Dedifferentiated amniotic fluid mesenchymal stem cell (primary cell): ENCODE results near the gene USP17L18.
"Not testable (repeated sequence)": the region's sequence is repeated elsewhere in the genome, so short reads cannot be mapped to it uniquely, and the experiment has no call there.

Source experiments
- DNase-seq: peaks from one replicate; pipeline ENCODE4 v3.0.0-alpha.2; 2016; ENCODE audit errors: extremely low spot score

Gene USP17L18, protein sequence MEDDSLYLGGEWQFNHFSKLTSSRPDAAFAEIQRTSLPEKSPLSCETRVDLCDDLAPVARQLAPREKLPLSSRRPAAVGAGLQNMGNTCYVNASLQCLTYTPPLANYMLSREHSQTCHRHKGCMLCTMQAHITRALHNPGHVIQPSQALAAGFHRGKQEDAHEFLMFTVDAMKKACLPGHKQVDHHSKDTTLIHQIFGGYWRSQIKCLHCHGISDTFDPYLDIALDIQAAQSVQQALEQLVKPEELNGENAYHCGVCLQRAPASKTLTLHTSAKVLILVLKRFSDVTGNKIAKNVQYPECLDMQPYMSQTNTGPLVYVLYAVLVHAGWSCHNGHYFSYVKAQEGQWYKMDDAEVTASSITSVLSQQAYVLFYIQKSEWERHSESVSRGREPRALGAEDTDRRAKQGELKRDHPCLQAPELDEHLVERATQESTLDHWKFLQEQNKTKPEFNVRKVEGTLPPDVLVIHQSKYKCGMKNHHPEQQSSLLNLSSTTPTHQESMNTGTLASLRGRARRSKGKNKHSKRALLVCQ

DNA sequence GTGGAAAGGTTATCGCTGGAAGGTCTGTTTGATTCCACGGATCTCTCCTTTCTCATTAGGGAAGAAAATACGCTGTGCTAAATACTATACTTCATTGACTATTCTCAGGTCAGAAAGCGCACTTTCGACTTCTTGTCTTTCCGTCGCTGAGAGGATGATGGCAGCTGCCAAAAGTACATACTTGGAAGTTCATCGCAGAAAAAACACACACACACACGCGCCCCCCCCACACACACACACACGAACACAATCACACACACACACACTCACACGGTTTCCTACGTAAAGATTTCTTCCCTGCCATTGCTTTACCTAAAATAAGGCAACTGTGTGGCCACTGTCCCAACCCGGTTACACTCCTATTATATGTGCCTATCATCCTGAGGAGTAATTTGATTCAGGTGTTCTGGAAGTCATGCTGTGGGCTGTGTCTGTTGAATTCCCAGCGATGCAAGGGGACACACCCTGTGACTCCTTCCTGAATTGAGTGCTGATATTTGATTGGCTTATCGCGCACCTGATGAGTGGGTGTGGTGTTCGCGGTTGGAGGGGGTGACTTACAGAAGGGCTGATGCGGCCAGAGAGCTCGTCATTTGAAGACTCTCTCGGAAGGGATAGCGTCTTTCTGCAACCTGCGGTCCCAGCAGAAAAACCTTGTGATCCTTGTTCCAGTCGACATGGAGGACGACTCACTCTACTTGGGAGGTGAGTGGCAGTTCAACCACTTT is at the start of gene USP17L18:
USP17L18 (plus strand) TSS at position 678 of the 728 bp plus-strand sequence; CDS start at position 678, 0 bp downstream.
- peak; percentile 13 for DNase-seq

DNA sequence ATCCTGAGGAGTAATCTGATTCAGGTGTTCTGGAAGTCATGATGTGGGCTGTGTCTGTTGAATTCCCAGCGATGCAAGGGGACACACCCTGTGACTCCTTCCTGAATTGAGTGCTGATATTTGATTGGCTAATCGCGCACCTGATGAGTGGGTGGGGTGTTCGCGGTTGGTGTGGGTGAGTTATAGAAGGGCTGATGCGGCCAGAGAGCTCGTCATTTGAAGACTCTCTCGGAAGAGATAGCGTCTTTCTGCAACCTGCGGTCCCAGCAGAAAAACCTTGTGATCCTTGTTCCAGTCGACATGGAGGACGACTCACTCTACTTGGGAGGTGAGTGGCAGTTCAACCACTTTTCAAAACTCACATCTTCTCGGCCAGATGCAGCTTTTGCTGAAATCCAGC is 38.1 kb upstream of the USP17L18 start, which contains the start of gene USP17L10:
USP17L10 (plus strand) TSS at position 301 of the 400 bp plus-strand sequence; CDS start at position 301, 0 bp downstream.
- DNase-seq = not testable (repeated sequence)

DNA sequence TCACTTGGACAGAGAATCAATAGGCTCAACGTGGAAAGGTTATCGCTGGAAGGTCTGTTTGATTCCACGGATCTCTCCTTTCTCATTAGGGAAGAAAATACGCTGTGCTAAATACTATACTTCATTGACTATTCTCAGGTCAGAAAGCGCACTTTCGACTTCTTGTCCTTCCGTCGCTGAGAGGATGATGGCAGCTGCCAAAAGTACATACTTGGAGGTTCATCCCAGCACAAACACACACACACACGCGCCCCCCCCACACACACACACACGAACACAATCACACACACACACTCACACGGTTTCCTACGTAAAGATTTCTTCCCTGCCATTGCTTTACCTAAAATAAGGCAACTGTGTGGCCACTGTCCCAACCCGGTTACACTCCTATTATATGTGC is 33.7 kb upstream of the USP17L18 start:
- DNase-seq = not testable (repeated sequence)

DNA sequence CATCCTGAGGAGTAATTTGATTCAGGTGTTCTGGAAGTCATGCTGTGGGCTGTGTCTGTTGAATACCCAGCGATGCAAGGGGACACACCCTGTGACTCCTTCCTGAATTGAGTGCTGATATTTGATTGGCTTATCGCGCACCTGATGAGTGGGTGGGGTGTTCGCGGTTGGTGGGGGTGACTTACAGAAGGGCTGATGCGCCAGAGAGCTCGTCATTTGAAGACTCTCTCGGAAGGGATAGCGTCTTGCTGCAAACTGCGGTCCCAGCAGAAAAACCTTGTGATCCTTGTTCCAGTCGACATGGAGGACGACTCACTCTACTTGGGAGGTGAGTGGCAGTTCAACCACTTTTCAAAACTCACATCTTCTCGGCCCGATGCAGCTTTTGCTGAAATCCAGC is 33.3 kb upstream of the USP17L18 start, which contains the start of gene USP17L11:
USP17L11 (plus strand) TSS at position 301 of the 400 bp plus-strand sequence; CDS start at position 301, 0 bp downstream.
- not testable (repeated sequence) for DNase-seq

DNA sequence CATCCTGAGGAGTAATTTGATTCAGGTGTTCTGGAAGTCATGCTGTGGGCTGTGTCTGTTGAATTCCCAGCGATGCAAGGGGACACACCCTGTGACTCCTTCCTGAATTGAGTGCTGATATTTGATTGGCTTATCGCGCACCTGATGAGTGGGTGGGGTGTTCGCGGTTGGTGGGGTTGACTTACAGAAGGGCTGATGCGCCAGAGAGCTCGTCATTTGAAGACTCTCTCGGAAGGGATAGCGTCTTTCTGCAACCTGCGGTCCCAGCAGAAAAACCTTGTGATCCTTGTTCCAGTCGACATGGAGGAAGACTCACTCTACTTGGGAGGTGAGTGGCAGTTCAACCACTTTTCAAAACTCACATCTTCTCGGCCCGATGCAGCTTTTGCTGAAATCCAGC is 28.6 kb upstream of the USP17L18 start, which contains the start of gene USP17L12:
USP17L12 (plus strand) TSS at position 301 of the 400 bp plus-strand sequence; CDS start at position 301, 0 bp downstream.
- not testable (repeated sequence) for DNase-seq

DNA sequence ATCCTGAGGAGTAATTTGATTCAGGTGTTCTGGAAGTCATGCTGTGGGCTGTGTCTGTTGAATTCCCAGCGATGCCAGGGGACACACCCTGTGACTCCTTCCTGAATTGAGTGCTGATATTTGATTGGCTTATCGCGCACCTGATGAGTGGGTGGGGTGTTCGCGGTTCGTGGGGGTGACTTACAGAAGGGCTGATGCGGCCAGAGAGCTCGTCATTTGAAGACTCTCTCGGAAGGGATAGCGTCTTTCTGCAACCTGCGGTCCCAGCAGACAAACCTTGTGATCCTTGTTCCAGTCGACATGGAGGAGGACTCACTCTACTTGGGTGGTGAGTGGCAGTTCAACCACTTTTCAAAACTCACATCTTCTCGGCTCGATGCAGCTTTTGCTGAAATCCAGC is 23.8 kb upstream of the USP17L18 start, which contains the start of gene USP17L13:
USP17L13 (plus strand) TSS at position 301 of the 400 bp plus-strand sequence; CDS start at position 301, 0 bp downstream.
- not testable (repeated sequence) for DNase-seq

DNA sequence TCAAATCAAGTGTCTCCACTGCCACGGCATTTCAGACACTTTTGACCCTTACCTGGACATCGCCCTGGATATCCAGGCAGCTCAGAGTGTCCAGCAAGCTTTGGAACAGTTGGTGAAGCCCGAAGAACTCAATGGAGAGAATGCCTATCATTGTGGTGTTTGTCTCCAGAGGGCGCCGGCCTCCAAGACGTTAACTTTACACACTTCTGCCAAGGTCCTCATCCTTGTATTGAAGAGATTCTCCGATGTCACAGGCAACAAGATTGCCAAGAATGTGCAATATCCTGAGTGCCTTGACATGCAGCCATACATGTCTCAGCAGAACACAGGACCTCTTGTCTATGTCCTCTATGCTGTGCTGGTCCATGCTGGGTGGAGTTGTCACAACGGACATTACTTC is 18.2 kb upstream of the USP17L18 start:
- not testable (repeated sequence) for DNase-seq

DNA sequence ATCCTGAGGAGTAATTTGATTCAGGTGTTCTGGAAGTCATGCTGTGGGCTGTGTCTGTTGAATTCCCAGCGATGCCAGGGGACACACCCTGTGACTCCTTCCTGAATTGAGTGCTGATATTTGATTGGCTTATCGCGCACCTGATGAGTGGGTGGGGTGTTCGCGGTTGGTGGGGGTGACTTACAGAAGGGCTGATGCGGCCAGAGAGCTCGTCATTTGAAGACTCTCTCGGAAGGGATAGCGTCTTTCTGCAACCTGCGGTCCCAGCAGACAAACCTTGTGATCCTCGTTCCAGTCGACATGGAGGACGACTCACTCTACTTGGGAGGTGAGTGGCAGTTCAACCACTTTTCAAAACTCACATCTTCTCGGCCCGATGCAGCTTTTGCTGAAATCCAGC is 14.3 kb upstream of the USP17L18 start, which contains the start of gene USP17L15:
USP17L15 (plus strand) TSS at position 301 of the 400 bp plus-strand sequence; CDS start at position 301, 0 bp downstream.
- DNase-seq = not testable (repeated sequence)

DNA sequence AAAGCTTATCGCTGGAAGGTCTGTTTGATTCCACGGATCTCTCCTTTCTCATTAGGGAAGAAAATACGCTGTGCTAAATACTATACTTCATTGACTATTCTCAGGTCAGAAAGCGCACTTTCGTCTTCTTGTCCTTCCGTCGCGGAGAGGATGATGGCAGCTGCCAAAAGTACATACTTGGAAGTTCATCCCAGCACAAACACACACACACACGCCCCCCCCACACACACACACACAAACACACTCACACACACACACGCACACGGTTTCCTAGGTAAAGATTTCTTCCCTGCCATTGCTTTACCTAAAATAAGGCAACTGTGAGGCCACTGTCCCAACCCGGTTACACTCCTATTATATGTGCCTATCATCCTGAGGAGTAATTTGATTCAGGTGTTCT is 10.0 kb upstream of the USP17L18 start:
- not testable (repeated sequence) for DNase-seq

DNA sequence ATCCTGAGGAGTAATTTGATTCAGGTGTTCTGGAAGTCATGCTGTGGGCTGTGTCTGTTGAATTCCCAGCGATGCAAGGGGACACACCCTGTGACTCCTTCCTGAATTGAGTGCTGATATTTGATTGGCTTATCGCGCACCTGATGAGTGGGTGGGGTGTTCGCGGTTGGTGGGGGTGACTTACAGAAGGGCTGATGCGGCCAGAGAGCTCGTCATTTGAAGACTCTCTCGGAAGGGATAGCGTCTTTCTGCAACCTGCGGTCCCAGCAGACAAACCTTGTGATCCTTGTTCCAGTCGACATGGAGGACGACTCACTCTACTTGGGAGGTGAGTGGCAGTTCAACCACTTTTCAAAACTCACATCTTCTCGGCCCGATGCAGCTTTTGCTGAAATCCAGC is 4.9 kb upstream of the USP17L18 start, which contains the start of gene USP17L17:
USP17L17 (plus strand) TSS at position 301 of the 400 bp plus-strand sequence; CDS start at position 301, 0 bp downstream.
- not testable (repeated sequence) for DNase-seq

DNA sequence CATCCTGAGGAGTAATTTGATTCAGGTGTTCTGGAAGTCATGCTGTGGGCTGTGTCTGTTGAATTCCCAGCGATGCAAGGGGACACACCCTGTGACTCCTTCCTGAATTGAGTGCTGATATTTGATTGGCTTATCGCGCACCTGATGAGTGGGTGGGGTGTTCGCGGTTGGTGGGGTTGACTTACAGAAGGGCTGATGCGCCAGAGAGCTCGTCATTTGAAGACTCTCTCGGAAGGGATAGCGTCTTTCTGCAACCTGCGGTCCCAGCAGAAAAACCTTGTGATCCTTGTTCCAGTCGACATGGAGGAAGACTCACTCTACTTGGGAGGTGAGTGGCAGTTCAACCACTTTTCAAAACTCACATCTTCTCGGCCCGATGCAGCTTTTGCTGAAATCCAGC is 4.6 kb downstream of the USP17L18 start, which contains the start of gene USP17L19:
USP17L19 (plus strand) TSS at position 301 of the 400 bp plus-strand sequence; CDS start at position 301, 0 bp downstream.
- not testable (repeated sequence) for DNase-seq

DNA sequence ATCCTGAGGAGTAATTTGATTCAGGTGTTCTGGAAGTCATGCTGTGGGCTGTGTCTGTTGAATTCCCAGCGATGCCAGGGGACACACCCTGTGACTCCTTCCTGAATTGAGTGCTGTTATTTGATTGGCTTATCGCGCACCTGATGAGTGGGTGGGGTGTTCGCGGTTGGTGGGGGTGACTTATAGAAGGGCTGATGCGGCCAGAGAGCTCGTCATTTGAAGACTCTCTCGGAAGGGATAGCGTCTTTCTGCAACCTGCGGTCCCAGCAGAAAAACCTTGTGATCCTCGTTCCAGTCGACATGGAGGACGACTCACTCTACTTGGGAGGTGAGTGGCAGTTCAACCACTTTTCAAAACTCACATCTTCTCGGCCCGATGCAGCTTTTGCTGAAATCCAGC is 9.4 kb downstream of the USP17L18 start, which contains the start of gene USP17L20:
USP17L20 (plus strand) TSS at position 301 of the 400 bp plus-strand sequence; CDS start at position 301, 0 bp downstream.
- not testable (repeated sequence) for DNase-seq

DNA sequence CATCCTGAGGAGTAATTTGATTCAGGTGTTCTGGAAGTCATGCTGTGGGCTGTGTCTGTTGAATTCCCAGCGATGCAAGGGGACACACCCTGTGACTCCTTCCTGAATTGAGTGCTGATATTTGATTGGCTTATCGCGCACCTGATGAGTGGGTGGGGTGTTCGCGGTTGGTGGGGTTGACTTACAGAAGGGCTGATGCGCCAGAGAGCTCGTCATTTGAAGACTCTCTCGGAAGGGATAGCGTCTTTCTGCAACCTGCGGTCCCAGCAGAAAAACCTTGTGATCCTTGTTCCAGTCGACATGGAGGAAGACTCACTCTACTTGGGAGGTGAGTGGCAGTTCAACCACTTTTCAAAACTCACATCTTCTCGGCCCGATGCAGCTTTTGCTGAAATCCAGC is 14.1 kb downstream of the USP17L18 start, which contains the start of gene USP17L21:
USP17L21 (plus strand) TSS at position 301 of the 400 bp plus-strand sequence; CDS start at position 301, 0 bp downstream.
- not testable (repeated sequence) for DNase-seq

DNA sequence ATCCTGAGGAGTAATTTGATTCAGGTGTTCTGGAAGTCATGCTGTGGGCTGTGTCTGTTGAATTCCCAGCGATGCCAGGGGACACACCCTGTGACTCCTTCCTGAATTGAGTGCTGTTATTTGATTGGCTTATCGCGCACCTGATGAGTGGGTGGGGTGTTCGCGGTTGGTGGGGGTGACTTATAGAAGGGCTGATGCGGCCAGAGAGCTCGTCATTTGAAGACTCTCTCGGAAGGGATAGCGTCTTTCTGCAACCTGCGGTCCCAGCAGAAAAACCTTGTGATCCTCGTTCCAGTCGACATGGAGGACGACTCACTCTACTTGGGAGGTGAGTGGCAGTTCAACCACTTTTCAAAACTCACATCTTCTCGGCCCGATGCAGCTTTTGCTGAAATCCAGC is 18.9 kb downstream of the USP17L18 start, which contains the start of gene USP17L22:
USP17L22 (plus strand) TSS at position 301 of the 400 bp plus-strand sequence; CDS start at position 301, 0 bp downstream.
- not testable (repeated sequence) for DNase-seq

DNA sequence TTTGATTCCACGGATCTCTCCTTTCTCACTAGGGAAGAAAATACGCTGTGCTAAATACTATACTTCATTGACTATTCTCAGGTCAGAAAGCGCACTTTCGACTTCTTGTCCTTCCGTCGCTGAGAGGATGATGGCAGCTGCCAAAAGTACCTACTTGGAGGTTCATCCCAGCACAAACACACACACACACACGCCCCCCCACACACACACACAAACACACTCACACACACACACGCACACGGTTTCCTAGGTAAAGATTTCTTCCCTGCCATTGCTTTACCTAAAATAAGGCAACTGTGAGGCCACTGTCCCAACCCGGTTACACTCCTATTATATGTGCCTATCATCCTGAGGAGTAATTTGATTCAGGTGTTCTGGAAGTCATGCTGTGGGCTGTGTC is 23.3 kb downstream of the USP17L18 start:
- not testable (repeated sequence) for DNase-seq
